GM18519 (cell line): ENCODE measurements around the gene ZNF214.

Experiments used
- ATAC-seq: cut with Tn5 transposase; IDR thresholded peaks from one replicate; pipeline ENCODE4 v1.9.1; 2021; ENCODE audit warnings: mild to moderate bottlenecking, moderate library complexity; ENCODE audit not compliant: unreplicated experiment, low FRiP score

Gene ZNF214

GRCh38 chr11:7020183-7020917, at the start of gene ZNF214, which contains the start of gene NLRP14:
Gene ZNF214, minus strand, starts transcription at chr11:7020346. Its CDS starts 17,511 bp downstream, at chr11:7002835.
Gene NLRP14, plus strand, starts transcription at chr11:7020479. Its CDS starts 18,108 bp downstream, at chr11:7038587.
- ATAC-seq = no peak

DNA sequence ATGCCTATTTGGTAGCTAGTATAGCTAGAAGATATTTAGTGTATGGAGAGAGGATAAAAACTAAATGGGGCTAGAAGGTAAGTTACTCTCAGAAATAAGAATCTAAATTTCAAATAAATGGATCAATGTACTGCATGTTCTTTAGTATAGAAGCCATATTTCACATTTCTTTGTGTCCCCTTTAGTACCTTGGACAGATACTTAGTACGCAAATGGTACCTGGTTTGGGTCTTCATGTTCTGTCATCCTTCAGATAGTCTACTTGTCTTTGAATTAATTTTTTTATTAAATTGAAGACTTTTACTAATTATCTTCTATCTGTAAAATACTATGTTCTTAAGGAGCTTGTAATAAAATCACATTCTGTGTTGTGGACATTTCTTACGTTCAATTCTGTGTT, 42.4 kb upstream of the ZNF214 start:
- ATAC-seq = no peak

GRCh38 chr11:7060868-7061267, 40.7 kb upstream of the ZNF214 start:
- no peak for ATAC-seq

DNA sequence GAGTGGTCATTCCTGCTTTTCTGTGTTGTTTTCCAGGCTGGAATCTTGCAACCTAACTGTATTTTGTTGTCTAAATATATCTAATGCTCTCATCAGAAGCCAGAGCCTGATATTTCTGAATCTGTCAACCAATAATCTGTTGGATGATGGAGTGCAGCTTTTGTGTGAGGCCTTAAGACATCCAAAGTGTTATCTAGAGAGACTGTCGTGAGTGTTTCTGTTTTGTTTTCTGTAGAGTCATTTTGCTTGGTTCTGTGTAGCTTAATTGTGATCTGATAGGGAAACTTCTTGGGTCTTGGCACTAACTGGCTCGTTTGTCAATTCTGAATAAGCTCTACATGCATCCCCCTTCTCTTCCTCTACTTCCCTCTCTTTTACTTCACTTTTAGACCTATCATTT, 37.5 kb upstream of the ZNF214 start:
- ATAC-seq = no peak

DNA sequence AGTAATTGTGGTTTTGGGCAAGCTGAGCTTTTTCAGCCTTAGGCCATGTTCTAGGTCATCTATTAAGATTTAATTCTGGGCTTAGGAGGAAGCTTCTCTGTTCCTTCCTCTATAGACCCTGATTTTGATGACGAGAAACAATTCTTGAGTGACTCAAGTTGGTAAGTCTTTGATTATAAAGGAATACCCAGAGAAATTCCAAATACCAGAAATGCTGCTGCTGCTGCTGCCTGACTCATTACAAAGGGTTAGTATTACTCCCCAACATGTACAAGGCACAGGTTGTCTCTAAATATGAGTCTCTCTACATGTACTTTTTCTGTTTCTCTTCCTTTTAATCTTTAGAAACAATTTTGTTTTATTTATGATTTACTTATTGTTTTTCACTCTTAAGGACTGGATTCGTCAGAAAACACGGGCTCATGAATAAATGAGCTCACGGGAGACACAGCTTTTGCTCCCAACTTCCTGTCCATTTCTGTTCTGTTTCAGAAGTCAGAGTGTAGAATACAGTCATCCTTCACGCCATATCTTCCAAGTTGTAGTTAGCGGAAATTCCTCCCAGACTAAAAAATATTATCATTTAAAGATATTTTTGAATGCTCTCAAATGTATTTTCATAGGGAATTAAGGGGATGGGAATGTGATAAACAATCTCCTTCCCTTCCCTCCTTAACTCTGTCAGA, 36.8 kb upstream of the ZNF214 start:
- no peak for ATAC-seq

DNA sequence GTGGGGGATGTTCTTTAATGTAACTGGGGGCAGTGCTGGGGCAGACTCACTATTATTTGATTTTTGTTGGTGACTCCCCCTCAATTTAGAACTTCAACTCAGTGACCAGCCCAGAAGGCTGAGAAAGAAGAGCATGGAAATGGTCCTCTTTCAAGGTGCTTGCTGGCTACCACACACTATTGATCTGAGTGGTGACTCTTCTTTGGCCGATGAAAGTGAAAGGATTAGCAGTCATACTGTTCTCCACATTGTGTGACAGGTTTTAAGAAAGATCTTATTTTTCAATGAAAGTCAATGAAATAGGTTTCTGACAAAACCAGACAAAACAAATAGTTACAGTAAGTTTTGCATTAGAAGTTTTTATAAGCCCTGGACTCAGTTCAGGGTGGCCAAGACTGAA, 30.0 kb upstream of the ZNF214 start:
- ATAC-seq = no peak

DNA sequence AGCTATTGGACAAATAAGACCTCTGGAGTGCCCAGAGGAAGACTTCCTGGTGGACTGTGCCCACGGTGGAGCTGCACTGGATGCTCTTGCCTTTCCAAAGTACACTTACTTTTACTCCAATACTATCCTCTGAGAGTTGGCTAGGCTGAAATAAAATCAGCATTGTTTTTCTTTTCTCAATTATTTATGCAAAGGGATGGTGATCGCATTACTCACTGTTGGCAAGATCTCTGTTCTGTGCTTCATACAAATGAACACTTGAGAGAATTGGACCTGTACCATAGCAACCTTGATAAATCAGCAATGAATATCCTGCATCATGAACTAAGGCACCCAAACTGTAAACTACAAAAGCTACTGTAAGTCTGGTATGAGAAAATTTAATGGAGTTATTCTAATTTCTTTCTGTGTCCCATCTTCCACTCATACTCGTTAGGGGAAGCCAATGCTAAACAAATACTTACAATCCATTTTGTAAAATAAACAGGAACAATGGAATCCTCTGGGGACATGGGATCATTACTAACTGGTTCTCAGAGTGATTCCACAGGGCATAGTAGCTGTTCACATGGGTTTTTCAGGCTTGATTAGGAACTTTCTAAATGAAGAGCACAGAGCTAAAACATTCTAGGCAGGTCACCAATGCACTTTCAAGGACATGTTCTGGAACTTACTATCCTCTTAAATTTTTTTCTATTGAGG, 26.5 kb upstream of the ZNF214 start:
- ATAC-seq = no peak

- no peak for ATAC-seq
Measured at GRCh38 chr11:7034019-7034418, 13.9 kb upstream of the ZNF214 start.

GRCh38 chr11:7032692-7033091, 12.5 kb upstream of the ZNF214 start:
- no peak for ATAC-seq

DNA sequence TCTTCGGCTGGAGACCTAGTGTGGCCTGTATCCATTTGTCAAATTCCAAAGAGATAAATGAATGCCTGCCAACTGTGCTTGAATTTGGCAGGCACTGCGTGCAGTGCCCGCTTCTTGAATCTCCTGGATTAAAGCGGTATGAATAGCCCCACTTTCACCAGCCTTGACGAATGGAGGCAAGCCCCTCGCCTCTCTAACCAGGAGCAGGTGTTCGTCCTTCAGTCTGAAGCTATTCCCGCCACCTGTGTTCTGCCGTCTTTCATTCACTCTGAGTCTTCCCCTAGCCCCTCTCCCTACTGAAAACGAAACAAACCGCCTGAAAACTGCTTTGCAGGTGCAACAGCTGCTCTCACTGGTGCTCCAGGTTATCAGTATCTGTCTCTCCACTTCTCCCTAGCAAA, 11.3 kb upstream of the ZNF214 start:
- ATAC-seq = no peak

DNA sequence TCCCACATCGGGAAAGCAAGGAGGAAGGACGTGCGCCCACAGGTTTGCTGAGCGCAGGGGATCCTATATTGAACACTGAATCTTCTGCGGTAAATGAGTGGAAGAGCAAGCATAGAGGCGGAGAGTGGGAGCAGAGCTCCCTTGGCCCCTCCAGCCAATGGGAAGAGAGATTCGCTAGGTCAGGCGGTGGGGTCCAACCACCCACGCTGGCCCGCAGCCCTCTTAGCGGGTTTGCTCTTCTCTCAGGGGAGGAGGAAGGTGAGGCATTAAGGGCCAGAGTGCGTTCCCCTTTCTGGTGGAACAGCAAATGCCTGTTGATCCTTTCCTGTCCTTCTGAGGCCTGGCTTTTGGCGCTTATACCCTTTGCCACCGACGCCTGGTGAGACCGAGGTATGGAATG, 10.7 kb upstream of the ZNF214 start:
- no peak for ATAC-seq

DNA sequence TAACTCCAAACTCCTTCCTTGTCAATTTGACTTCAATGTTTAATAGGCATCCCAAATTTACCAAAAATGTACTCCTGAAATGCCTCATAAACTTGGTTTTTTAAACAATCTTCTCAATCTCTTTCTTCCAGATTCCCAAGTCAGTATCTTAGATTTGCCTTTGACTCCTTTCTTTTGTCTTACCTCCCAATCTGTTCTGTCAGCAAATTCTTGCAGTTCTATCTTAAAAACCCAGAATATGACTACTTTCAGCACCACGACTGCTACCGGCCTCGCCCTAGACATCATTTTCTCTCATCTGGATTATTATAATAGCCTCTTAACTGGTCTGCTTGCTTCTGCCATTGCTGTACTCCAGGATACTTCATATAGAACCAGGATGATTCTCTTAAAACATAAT, 8.0 kb upstream of the ZNF214 start:
- ATAC-seq = no peak

DNA sequence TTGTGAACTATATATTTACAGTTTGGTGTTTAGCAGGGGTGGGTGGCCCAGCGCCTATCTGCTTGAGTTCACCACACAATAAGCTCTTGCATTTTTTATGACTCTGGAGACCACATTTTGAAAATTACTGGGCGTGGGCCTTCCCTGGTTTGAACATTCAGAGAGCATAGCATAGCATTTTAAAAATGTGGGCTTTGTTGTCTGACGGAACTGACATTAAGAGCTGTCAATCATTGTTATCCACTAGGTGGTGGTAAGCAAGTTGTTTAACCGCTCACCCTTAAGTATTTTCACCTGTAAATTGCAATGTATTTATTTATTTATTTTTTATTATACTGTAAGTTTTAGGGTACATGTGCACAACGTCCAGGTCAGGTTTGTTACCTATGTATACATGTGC, 1.2 kb upstream of the ZNF214 start:
- no peak for ATAC-seq

DNA sequence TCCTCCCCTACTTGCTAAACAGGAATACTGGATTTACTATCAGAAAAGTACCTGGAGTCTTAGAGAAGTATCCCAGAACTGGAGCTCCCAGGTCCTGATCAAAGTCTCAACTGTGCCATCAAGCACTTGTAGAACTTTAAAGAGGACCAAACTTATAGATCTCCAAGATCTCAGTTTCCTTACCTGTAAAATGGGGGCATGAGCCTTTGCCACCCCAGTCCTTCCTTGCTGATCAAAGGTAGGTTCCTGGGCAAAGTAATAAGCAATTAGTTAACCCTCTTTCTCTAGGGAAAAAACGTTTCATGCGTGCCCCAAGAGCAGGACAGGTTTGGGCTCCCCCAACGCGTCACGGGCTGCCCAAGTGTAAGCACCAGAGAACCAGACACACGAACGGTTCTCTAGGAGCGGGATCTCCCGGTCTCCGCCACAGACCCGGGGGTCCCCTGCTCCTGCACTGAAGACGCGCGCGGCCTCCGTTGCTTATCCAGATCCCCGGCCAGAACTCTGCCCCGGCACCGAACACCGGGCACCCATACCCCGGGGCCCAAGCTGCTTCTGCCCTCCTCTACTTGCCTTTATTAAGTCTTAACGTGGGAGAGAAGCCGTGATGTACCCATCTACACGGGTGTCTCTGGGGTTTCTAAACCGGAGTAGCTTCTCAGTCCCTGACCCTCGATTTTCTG, 505 bp downstream of the ZNF214 start:
- no peak for ATAC-seq

DNA sequence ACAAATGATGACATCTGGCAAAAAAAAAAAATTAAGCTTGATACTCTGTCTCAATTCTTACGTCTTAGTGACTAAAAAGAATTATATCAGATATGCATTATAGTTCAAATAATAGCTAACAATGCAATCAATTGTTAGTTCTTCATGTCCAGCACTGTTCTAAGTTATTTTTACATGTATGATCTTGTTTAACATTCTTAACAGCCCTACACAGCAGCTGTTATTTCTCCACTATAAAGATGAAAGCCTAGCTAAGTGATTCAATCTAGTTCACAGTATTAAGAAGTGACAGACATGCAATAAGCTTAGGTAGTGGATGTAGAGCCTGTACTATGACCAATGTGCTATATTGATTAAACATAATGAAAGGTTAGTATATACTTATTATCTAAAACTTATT, 4.1 kb downstream of the ZNF214 start:
- no peak for ATAC-seq

DNA sequence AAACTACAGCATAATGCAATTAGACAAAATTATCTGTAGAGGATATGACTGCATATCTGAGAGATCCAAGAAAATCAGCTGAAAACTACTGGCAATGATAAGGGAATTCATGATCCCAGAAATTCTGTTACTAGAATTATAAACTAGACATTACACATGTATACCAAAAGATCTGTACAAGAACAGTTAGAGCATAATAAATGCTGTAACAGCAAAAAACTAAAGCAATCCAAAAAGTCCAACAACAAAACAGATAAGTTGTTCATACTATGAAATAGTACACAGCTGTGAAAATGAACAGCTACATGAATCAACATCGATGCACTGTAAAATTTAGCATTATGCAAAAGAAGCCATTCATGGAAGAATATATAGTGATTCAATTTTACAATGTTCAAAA, 6.0 kb downstream of the ZNF214 start:
- no peak for ATAC-seq

- ATAC-seq = peak; percentile 73
Measured at GRCh38 chr11:7004482-7004881, 15.7 kb downstream of the ZNF214 start.

GRCh38 chr11:6995703-6996102, 24.4 kb downstream of the ZNF214 start:
- no peak for ATAC-seq

DNA sequence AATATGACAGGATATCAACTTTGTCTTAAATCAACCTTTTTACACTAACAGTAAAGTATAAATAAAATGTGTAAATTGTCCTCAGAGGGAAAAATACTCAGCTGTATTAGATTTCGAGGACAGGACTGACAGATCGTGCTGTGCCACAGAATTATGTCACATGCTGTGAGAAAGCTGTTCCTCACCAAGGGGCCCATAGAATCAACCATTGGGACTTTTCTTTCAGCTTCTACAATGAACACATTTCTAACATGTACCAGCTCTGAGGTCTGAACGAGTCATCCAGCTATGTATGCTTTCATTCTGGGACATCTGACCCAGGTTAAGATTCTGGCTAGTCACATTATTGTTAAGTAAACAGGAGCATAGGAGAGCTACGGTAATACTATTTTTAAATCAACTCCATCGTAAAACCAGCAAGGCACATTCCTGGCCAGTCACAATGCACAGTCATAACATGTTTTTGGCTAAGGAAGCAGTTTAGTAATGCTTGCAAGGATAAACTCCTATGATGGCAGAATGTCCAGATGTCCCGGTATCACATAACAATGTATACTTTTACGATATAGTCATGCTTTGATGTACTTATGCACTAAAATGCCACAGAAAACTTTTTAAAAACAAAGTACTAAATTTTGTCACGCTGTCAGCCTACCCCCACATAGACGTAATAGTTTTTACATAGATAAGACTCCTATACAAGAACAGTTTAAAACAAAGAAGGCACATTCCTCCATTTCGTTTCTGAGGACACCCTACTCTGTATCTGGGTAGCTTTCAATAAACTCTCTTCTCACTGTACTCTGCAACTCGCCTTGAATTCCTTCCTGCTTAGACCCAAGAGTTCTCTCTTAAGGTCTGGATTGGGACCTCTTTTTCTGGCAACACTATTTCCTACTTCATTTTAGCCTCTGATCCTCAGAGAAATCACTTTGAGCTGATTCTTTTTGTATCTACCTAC, 27.4 kb downstream of the ZNF214 start:
- ATAC-seq = no peak

GRCh38 chr11:6992026-6992425, 28.1 kb downstream of the ZNF214 start:
- no peak for ATAC-seq
